Activated CD8-positive, alpha-beta memory T cell treated with anti-CD3 and anti-CD28 coated beads for 24 hours (primary cell): ENCODE measurements around the gene KIRREL1.
A peak's percentile ranks its signal among the peaks of the same experiment; 100 is the strongest.

Experiments
- DNase-seq: peaks from one replicate; pipeline ENCODE4 v3.0.0-alpha.2; 2020

The KIRREL1 gene

GRCh38 chr1:157993147-157993917, at the start of gene KIRREL1:
KIRREL1 (plus strand) TSS chr1:157993645; CDS start chr1:157993677, 32 bp downstream.
- peak; percentile 59 for DNase-seq

- no peak for DNase-seq
Measured at GRCh38 chr1:157944663-157945280, 48.7 kb upstream of the KIRREL1 start.

GRCh38 chr1:157948312-157949073, 45.0 kb upstream of the KIRREL1 start:
- DNase-seq, result no peak

- no peak for DNase-seq
Measured at GRCh38 chr1:157949074-157949354, 44.4 kb upstream of the KIRREL1 start.

- DNase-seq, result no peak
Measured at GRCh38 chr1:157951230-157951629, 42.2 kb upstream of the KIRREL1 start.

- DNase-seq, result no peak
Measured at GRCh38 chr1:157952601-157953000, 40.8 kb upstream of the KIRREL1 start.

GRCh38 chr1:157955221-157955620, 38.2 kb upstream of the KIRREL1 start:
- DNase-seq, result no peak

- no peak for DNase-seq
Measured at GRCh38 chr1:157955857-157956256, 37.6 kb upstream of the KIRREL1 start.

- DNase-seq, result no peak
Measured at GRCh38 chr1:157956732-157957131, 36.7 kb upstream of the KIRREL1 start.

GRCh38 chr1:157958263-157958662, 35.2 kb upstream of the KIRREL1 start:
- no peak for DNase-seq

GRCh38 chr1:157959750-157960149, 33.7 kb upstream of the KIRREL1 start:
- DNase-seq, result no peak

GRCh38 chr1:157960773-157961172, 32.7 kb upstream of the KIRREL1 start:
- no peak for DNase-seq

GRCh38 chr1:157961805-157962762, 31.4 kb upstream of the KIRREL1 start:
- no peak for DNase-seq

- peak; percentile 79 for DNase-seq
Measured at GRCh38 chr1:157963713-157964112, 29.7 kb upstream of the KIRREL1 start.

GRCh38 chr1:157965584-157965983, 27.9 kb upstream of the KIRREL1 start:
- no peak for DNase-seq

GRCh38 chr1:157966031-157966537, 27.4 kb upstream of the KIRREL1 start:
- DNase-seq, result no peak

GRCh38 chr1:157967205-157967604, 26.2 kb upstream of the KIRREL1 start:
- no peak for DNase-seq

- DNase-seq, result no peak
Measured at GRCh38 chr1:157968508-157968907, 24.9 kb upstream of the KIRREL1 start.

GRCh38 chr1:157968946-157969345, 24.5 kb upstream of the KIRREL1 start:
- no peak for DNase-seq

GRCh38 chr1:157969697-157970485, 23.6 kb upstream of the KIRREL1 start:
- no peak for DNase-seq

GRCh38 chr1:157971769-157972168, 21.7 kb upstream of the KIRREL1 start:
- DNase-seq, result no peak
